K562 (cell line): ENCODE measurements around the gene RNF213. TPM values are rescaled to one million over a fixed set of nuclear protein-coding genes. Genes with fewer than 3 reads are reported as not detected.
A peak's percentile ranks its signal among the peaks of the same experiment; 100 is the strongest.

Experiments used
- ATAC-seq: fragments of 200-7000 bp; cut with Tn5 transposase; 3 replicates; pipeline ENCODE4 v1.9.1; 2020; ENCODE audit warnings: moderate library complexity
- BruUV-seq: library from RNA; stranded (reverse); fragments of 400-500 nt; replicated peaks from 2 replicates; lab custom pipeline; 2021; lab: Mats Ljungman, UMichigan
- CTCF ChIA-PET: fragments of 300-600 bp; formaldehyde crosslinking; extraction: SDS; loops from one replicate; lab custom pipeline; 2021; ENCODE audit warnings: low intra/inter-chr PET ratio; lab: Yijun Ruan, JAX
- POLR2A ChIA-PET: fragments of 300-600, 350-650 bp; sonication (Branson Sonifier 250); formaldehyde crosslinking; extraction: SDS; loops from one replicate; lab custom pipeline; 2021; ENCODE audit warnings: antibody characterized with exemption, inconsistent platforms; lab: Yijun Ruan, JAX
- DNase-seq, 4 experiments: peaks; one replicate each; pipeline versions ENCODE4 v3.0.0 to v3.0.0-alpha.2; 2011 to 2018; ENCODE audit warnings: low spot score in 3 of 4, mixed read lengths in 3 of 4; ENCODE audit errors: extremely low read depth in 1 of 4
- FAIRE-seq: peaks from 2 replicates; lab custom pipeline; 2011; peaks lifted over from hg19 to GRCh38; lab: Jason Lieb, UNC
- H2AFZ ChIP-seq: 2 replicates; pipeline ENCODE4 v1.6.0; 2011; ENCODE audit warnings: low read depth, low read length, control low read depth, inconsistent platforms
- H3K27ac ChIP-seq: fragments of 200-600 bp; 3 replicates; pipeline ENCODE4 v1.8.0; 2011; ENCODE audit warnings: low read depth, mild to moderate bottlenecking, control low read depth, inconsistent platforms, low read length, moderate library complexity, mixed read lengths; ENCODE audit errors: extremely low read depth
- H3K27me3 ChIP-seq, 2 experiments: fragments of 300-600 bp in 1 of 2; 2 replicates in 1 of 2; 3 replicates in 1 of 2; pipeline versions ENCODE4 v1.6.0 to v1.8.0; 2011; ENCODE audit warnings: inconsistent platforms in 2 of 2, low read length in 2 of 2, mild to moderate bottlenecking in 1 of 2, mixed read lengths in 1 of 2, moderate library complexity in 1 of 2; ENCODE audit not compliant: control insufficient read depth in 2 of 2, insufficient read depth in 2 of 2
- H3K36me3 ChIP-seq: fragments of 300-600 bp; 3 replicates; pipeline ENCODE4 v1.8.0; 2011; ENCODE audit warnings: mild to moderate bottlenecking, low read length, inconsistent platforms; ENCODE audit not compliant: control insufficient read depth, insufficient read depth
- H3K4me1 ChIP-seq, 2 experiments: fragments of 200-600 bp in 1 of 2; replicated peaks in 1 of 2; 2 replicates in 1 of 2; 3 replicates in 1 of 2; pipeline versions ENCODE4 v1.5.1 to v1.8.0; 2011; ENCODE audit warnings: inconsistent platforms in 2 of 2, low read length in 2 of 2, mild to moderate bottlenecking in 1 of 2, mixed read lengths in 1 of 2, moderate library complexity in 1 of 2; ENCODE audit not compliant: control insufficient read depth in 2 of 2, insufficient read depth in 2 of 2
- H3K4me2 ChIP-seq: 2 replicates; pipeline ENCODE4 v1.6.1; 2011; ENCODE audit warnings: low read length, control low read depth, inconsistent platforms, mixed read lengths; ENCODE audit not compliant: insufficient read depth
- H3K4me3 ChIP-seq: fragments of 200-600 bp; sonication (generic), shearing (Covaris generic); 2 replicates; pipeline ENCODE4 v1.5.1; 2016; ENCODE audit warnings: control low read depth, inconsistent platforms
- H3K79me2 ChIP-seq: fragments of 200-600 bp; 3 replicates; pipeline ENCODE4 v1.8.0; 2011; ENCODE audit warnings: low read length, inconsistent platforms; ENCODE audit not compliant: control insufficient read depth, insufficient read depth
- H3K9ac ChIP-seq, 2 experiments: 2 replicates each; pipeline versions ENCODE4 v1.6.0 to v1.6.1; 2011; ENCODE audit warnings: low read depth in 2 of 2, low read length in 2 of 2, control low read depth in 1 of 2, inconsistent platforms in 1 of 2, mild to moderate bottlenecking in 1 of 2, mixed read lengths in 1 of 2; ENCODE audit not compliant: insufficient read depth in 1 of 2
- H3K9me1 ChIP-seq: one replicate; pipeline ENCODE4 v1.6.0; 2011; ENCODE audit warnings: inconsistent platforms, mild to moderate bottlenecking, low read length, moderate library complexity; ENCODE audit not compliant: control insufficient read depth, insufficient read depth
- H3K9me3 ChIP-seq: replicated peaks from 2 replicates; pipeline ENCODE4 v1.5.1; 2011; ENCODE audit warnings: low read depth, low read length, inconsistent platforms; ENCODE audit not compliant: control insufficient read depth, insufficient read depth
- H4K20me1 ChIP-seq: replicated peaks from 2 replicates; pipeline ENCODE4 v1.6.1; 2011; ENCODE audit warnings: low read length, inconsistent platforms, mixed read lengths; ENCODE audit not compliant: control insufficient read depth, insufficient read depth
- BRCA1 ChIP-seq, 2 experiments: fragments of 450-650 bp in 1 of 2; sonication (generic) in 1 of 2; formaldehyde crosslinking in 1 of 2; IDR thresholded peaks; 2 replicates each; pipeline versions ENCODE4 v1.5.0 to v1.6.1; 2017 to 2020; ENCODE audit warnings: mild to moderate bottlenecking in 1 of 2, missing genetic modification reagents in 1 of 2
- ELK1 ChIP-seq: sonication (generic); formaldehyde crosslinking; IDR thresholded peaks from 2 replicates; pipeline ENCODE4 v1.8.1; 2022; ENCODE audit warnings: missing genetic modification reagents
- MAX ChIP-seq: sonication (generic); formaldehyde crosslinking; IDR thresholded peaks from 2 replicates; pipeline ENCODE4 v1.9.0; 2022; ENCODE audit warnings: mild to moderate bottlenecking, missing genetic modification reagents
- MEIS2 ChIP-seq: fragments of 450-650 bp; IDR thresholded peaks from 2 replicates; pipeline ENCODE4 v1.6.1; 2014; ENCODE audit warnings: mild to moderate bottlenecking; ENCODE audit not compliant: partially characterized antibody
- PBX2 ChIP-seq, 2 experiments: IDR thresholded peaks in 1 of 2; conservative IDR thresholded peaks in 1 of 2; 2 replicates each; pipeline ENCODE4 v1.6.1; 2016; ENCODE audit warnings: low read depth in 2 of 2, mild to moderate bottlenecking in 1 of 2, missing compliant biosample characterization in 1 of 2, missing genetic modification characterization in 1 of 2, moderate library complexity in 1 of 2
- TCF7 ChIP-seq: sonication (generic); IDR thresholded peaks from 2 replicates; pipeline ENCODE4 v1.6.1; 2016; ENCODE audit warnings: antibody characterized with exemption, borderline replicate concordance
- ZNF699 ChIP-seq: fragments of 250-450 bp; sonication (Bioruptor Pico); IDR thresholded peaks from 2 replicates; pipeline ENCODE4 v1.8.0; 2021; ENCODE audit warnings: mild to moderate bottlenecking, moderate library complexity; ENCODE audit not compliant: insufficient replicate concordance
- WGBS: fragments of 100-300 bp; shearing (Covaris generic); methylation state at CpG from one replicate; pipeline ENCODE4 v1.1.6; 2016; ENCODE audit warnings: low coverage, mixed read lengths; ENCODE audit not compliant: insufficient coverage; ENCODE audit errors: missing lambda C conversion rate; 5-methylcytosine and 5-hydroxymethylcytosine counted together
- in situ Hi-C: fragments of 300-500 bp; cut with MboI; formaldehyde crosslinking; loops from 4 replicates; pipeline ENCODE4 v1.15.0; 2018; ENCODE audit warnings: inconsistent platforms, mixed read lengths
- intact Hi-C: fragments of 100-400 bp; cut with micrococcal nuclease; formaldehyde crosslinking; loops from 2 replicates; pipeline ENCODE4 v1.14.2; 2022
- polyA plus RNA-seq, 8 experiments: library from polyadenylated mRNA; depleted of rRNA in 4 of 8; stranded (reverse) in 5 of 8; unstranded in 3 of 8; fragments of >200 nt; fragmentation: Nextera tagmentation in 2 of 8; fragmentation: Illumina TruSeq in 1 of 8; extraction: Ambion mirVana in 2 of 8; extraction: Trizol in 1 of 8; gene quantifications; 2 replicates each; pipeline versions ENCODE4 v1.2.1 to v1.2.3, GENCODE V29; 2011 to 2014; ENCODE audit warnings: inconsistent platforms in 1 of 8, missing spikeins in 1 of 8
- total RNA-seq, 7 experiments: library from RNA; depleted of rRNA in 6 of 7; stranded (reverse); fragments of >200 nt in 6 of 7; fragmentation: Illumina TruSeq in 2 of 7; extraction: Trizol in 2 of 7; gene quantifications; 2 replicates each; pipeline versions ENCODE4 v1.2.1 to v1.2.3, GENCODE V29; 2011 to 2021; ENCODE audit warnings: low replicate concordance in 1 of 7

Gene RNF213
- total and polyA plus RNA-seq, 9 of the 15 experiments (the other 6 are each of a cell fraction or from before 2014, with no cell fraction given) = 5.3 to 33.6 (median 17.9) TPM

GRCh38 chr17:80319262-80319998 is 58.8 kb downstream of the RNF213 start:
- Histone ChIP-seq H4K20me1 (no peaks in the 10 kb centered on the region), H3K4me1 (peaks cover 3 to 6% of the 10 kb centered on the region in 2 experiments; a peak in 3 of 5 replicates), H3K9me1 (no peaks in the 10 kb centered on the region), H3K27me3 (no peaks in the 10 kb centered on the region), H3K9me3 (no peaks in the 10 kb centered on the region; the same call in 1 of the 2 replicates), H3K4me3 (no peak overlapping the region), H3K9ac (peak overlapping the region in 1 of 2 experiments; percentile 66; a peak in 1 of 4 replicates), H3K36me3 (peaks cover 48% of the 10 kb centered on the region; the same call in 2 of the 3 replicates), H3K79me2 (no peaks in the 10 kb centered on the region), H3K27ac (peak overlapping the region; percentile 71), H3K4me2 (no peak overlapping the region), H2AFZ (no peak overlapping the region)
- ChIA-PET CTCF (no interaction called here), POLR2A (interaction anchor here (0.6 kb wide), 1 partner anchor 10 kb away, joined by 3 read pairs; no protein-coding TSS in a partner anchor)
- FAIRE-seq = no peak
- no TSS peak for BruUV-seq
- intact Hi-C loops (no loop called here), in situ Hi-C loops (no loop called here)
- 72% methylated on average over 22 of the region's 22 CpGs for WGBS
- TF ChIP-seq PBX2 (CRISPR knock-in tag; IDR thresholded peaks at IDR 0.05; ENCODE audit: low read depth) (no peak), PBX2 (tag; conservative IDR thresholded peaks at IDR 0.05; ENCODE audit: low read depth) (peak; percentile 47), ELK1 (CRISPR knock-in tag) (no peak), MAX (CRISPR knock-in tag) (0 out of 2 replicates have a peak, but pooled peaks have one; percentile 23), MEIS2 (peak; percentile 67), TCF7 (no peak), ZNF699 (CRISPR knock-in tag) (no peak), BRCA1 (IDR thresholded peaks at IDR 0.05) (no peak), BRCA1 (CRISPR knock-in tag; IDR thresholded peaks at IDR 0.05) (no peak)
- no peak for DNase-seq
- peak; percentile 27; the same call in 2 of the 3 replicates for ATAC-seq
